H9 (cell line): ENCODE results near the gene TXNRD1. TPM values are rescaled to one million over a fixed set of nuclear protein-coding genes. Genes with fewer than 3 reads are reported as not detected.

Experiments
- DNase-seq: peaks from one replicate; pipeline ENCODE4 v3.0.0-alpha.2; 2017
- H2AFZ ChIP-seq: one replicate; pipeline ENCODE4 v1.6.1; 2013; ENCODE audit warnings: mild to moderate bottlenecking, low read length, control low read depth, moderate library complexity
- H2AK5ac ChIP-seq: 2 replicates; pipeline ENCODE4 v1.6.1; 2013; ENCODE audit warnings: low read length, control low read depth, mixed read lengths; ENCODE audit not compliant: insufficient read length
- H2BK120ac ChIP-seq: one replicate; pipeline ENCODE4 v1.6.1; 2013; ENCODE audit warnings: low read depth, mild to moderate bottlenecking, low read length, control low read depth, inconsistent platforms; ENCODE audit not compliant: poor library complexity, severe bottlenecking
- H2BK12ac ChIP-seq: 2 replicates; pipeline ENCODE4 v1.6.1; 2013; ENCODE audit warnings: low read length, control low read depth, mixed read lengths, low read depth; ENCODE audit not compliant: insufficient read length
- H2BK15ac ChIP-seq: 2 replicates; pipeline ENCODE4 v1.6.1; 2013; ENCODE audit warnings: low read depth, low read length, control low read depth
- H2BK20ac ChIP-seq: one replicate; pipeline ENCODE4 v1.6.1; 2013; ENCODE audit warnings: low read depth, mild to moderate bottlenecking, low read length, control low read depth, inconsistent platforms; ENCODE audit not compliant: poor library complexity, severe bottlenecking
- H2BK5ac ChIP-seq: 2 replicates; pipeline ENCODE4 v1.6.1; 2013; ENCODE audit warnings: low read length, control low read depth, mixed read lengths; ENCODE audit not compliant: insufficient read length
- H3K14ac ChIP-seq: 2 replicates; pipeline ENCODE4 v1.6.1; 2013; ENCODE audit warnings: low read length, control low read depth; ENCODE audit not compliant: insufficient read depth
- H3K18ac ChIP-seq: 2 replicates; pipeline ENCODE4 v1.6.1; 2013; ENCODE audit warnings: low read depth, mild to moderate bottlenecking, mixed read lengths, low read length, control low read depth; ENCODE audit not compliant: insufficient read length
- H3K23ac ChIP-seq: 2 replicates; pipeline ENCODE4 v1.6.1; 2013; ENCODE audit warnings: low read length, control low read depth, mixed read lengths, low read depth; ENCODE audit not compliant: insufficient read length
- H3K23me2 ChIP-seq: 2 replicates; pipeline ENCODE4 v1.6.1; 2013; ENCODE audit warnings: low read depth, mild to moderate bottlenecking, mixed read lengths, low read length, control low read depth; ENCODE audit not compliant: insufficient read length, poor library complexity, severe bottlenecking
- H3K27ac ChIP-seq: 2 replicates; pipeline ENCODE4 v1.5.1; 2013; ENCODE audit warnings: low read length, control low read depth, mixed read lengths, low read depth; ENCODE audit not compliant: insufficient read length
- H3K27me3 ChIP-seq: 2 replicates; pipeline ENCODE4 v1.6.1; 2013; ENCODE audit warnings: low read length, control low read depth, inconsistent platforms; ENCODE audit not compliant: insufficient read depth
- H3K4ac ChIP-seq: 2 replicates; pipeline ENCODE4 v1.6.1; 2013; ENCODE audit warnings: low read depth, mild to moderate bottlenecking, control low read depth, inconsistent platforms, low read length, moderate library complexity
- H3K4me1 ChIP-seq: 2 replicates; pipeline ENCODE4 v1.6.1; 2013; ENCODE audit warnings: low read length, control low read depth, inconsistent platforms; ENCODE audit not compliant: insufficient read depth
- H3K4me2 ChIP-seq: 2 replicates; pipeline ENCODE4 v1.6.1; 2013; ENCODE audit warnings: low read length, control low read depth, mixed read lengths; ENCODE audit not compliant: insufficient read length, insufficient read depth
- H3K56ac ChIP-seq: 2 replicates; pipeline ENCODE4 v1.6.1; 2013; ENCODE audit warnings: low read depth, mild to moderate bottlenecking, mixed read lengths, low read length, control low read depth; ENCODE audit not compliant: insufficient read length
- H3K79me1 ChIP-seq: 2 replicates; pipeline ENCODE4 v1.6.1; 2013; ENCODE audit warnings: low read depth, mild to moderate bottlenecking, moderate library complexity, low read length, control low read depth, inconsistent platforms; ENCODE audit not compliant: insufficient read depth, poor library complexity, severe bottlenecking
- H3K79me2 ChIP-seq: 2 replicates; pipeline ENCODE4 v1.6.1; 2013; ENCODE audit warnings: low read length, control low read depth, inconsistent platforms; ENCODE audit not compliant: insufficient read depth
- H3K9ac ChIP-seq: 2 replicates; pipeline ENCODE4 v1.6.1; 2013; ENCODE audit warnings: low read length, control low read depth, mixed read lengths; ENCODE audit not compliant: insufficient read length; ENCODE audit errors: extremely low read depth
- H3K9me3 ChIP-seq: one replicate; pipeline ENCODE4 v1.6.1; 2013; ENCODE audit warnings: low read depth, low read length, inconsistent platforms; ENCODE audit not compliant: control insufficient read depth
- H3T11ph ChIP-seq: one replicate; pipeline ENCODE4 v1.6.1; 2013; ENCODE audit warnings: mild to moderate bottlenecking, low read length, control low read depth, inconsistent platforms
- H4K20me1 ChIP-seq: one replicate; pipeline ENCODE4 v1.6.1; 2013; ENCODE audit not compliant: control insufficient read depth, insufficient read length, insufficient read depth
- H4K5ac ChIP-seq: 2 replicates; pipeline ENCODE4 v1.6.1; 2013; ENCODE audit warnings: low read depth, mild to moderate bottlenecking, mixed read lengths, low read length, control low read depth; ENCODE audit not compliant: insufficient read length
- H4K8ac ChIP-seq: replicated peaks from 2 replicates; pipeline ENCODE4 v1.6.1; 2013; ENCODE audit warnings: low read length, control low read depth, mixed read lengths, low read depth; ENCODE audit not compliant: insufficient read length
- H4K91ac ChIP-seq: 2 replicates; pipeline ENCODE4 v1.6.1; 2013; ENCODE audit warnings: low read depth, mild to moderate bottlenecking, moderate library complexity, mixed read lengths, low read length, control low read depth; ENCODE audit not compliant: insufficient read length
- H3K27ac Mint-ChIP-seq, 3 experiments: 2 replicates in 2 of 3; 3 replicates in 1 of 3; pipeline ENCODE4 v1.8.0; 2020 to 2021; ENCODE audit warnings: mixed read lengths in 3 of 3, mild to moderate bottlenecking in 1 of 3, moderate library complexity in 1 of 3
- H3K27me3 Mint-ChIP-seq: 2 replicates; pipeline ENCODE4 v1.8.0; 2021; ENCODE audit warnings: low read depth, mild to moderate bottlenecking, moderate library complexity, mixed read lengths
- H3K36me3 Mint-ChIP-seq, 3 experiments: 2 replicates in 2 of 3; 3 replicates in 1 of 3; pipeline ENCODE4 v1.8.0; 2020 to 2021; ENCODE audit warnings: low read depth in 3 of 3, mixed read lengths in 3 of 3; ENCODE audit not compliant: insufficient read depth in 1 of 3
- H3K4me1 Mint-ChIP-seq, 2 experiments: 2 replicates each; pipeline ENCODE4 v1.8.0; 2020; ENCODE audit warnings: mixed read lengths in 2 of 2
- H3K4me3 Mint-ChIP-seq, 2 experiments: 2 replicates in 1 of 2; 3 replicates in 1 of 2; pipeline ENCODE4 v1.8.0; 2020 to 2021; ENCODE audit warnings: mild to moderate bottlenecking in 2 of 2, mixed read lengths in 2 of 2, moderate library complexity in 1 of 2
- H3K9me3 Mint-ChIP-seq, 2 experiments: 2 replicates in 1 of 2; 3 replicates in 1 of 2; pipeline ENCODE4 v1.8.0; 2020; ENCODE audit warnings: mild to moderate bottlenecking in 2 of 2, mixed read lengths in 2 of 2, moderate library complexity in 1 of 2
- CTCF ChIP-seq: fragments of 200-600 bp; sonication (generic); conservative IDR thresholded peaks from 3 replicates; pipeline ENCODE4 v1.8.0; 2021; ENCODE audit warnings: antibody characterized with exemption, mild to moderate bottlenecking
- WGBS: extraction: QIAGEN DNeasy Blood & Tissue Kit; methylation state at CpG from one replicate; pipeline ENCODE4 v1.1.7; 2013; ENCODE audit warnings: missing lambda C conversion rate, low lambda C conversion rate, mixed read lengths; ENCODE audit not compliant: insufficient read length; ENCODE audit errors: extremely low coverage; 5-methylcytosine and 5-hydroxymethylcytosine counted together
- total RNA-seq: library from RNA; stranded (reverse); gene quantifications from 2 replicates; pipeline ENCODE4 v1.2.1, GENCODE V29; 2021

Gene TXNRD1
- total RNA-seq, 1 experiment from 2014 or later: 100 TPM

- no peaks in the 10 kb centered on the region for H3K9me3 Mint-ChIP-seq
- peaks cover 32% of the 10 kb centered on the region for H3K79me2 ChIP-seq
These were observed 77.6 kb downstream of the TXNRD1 start for GRCh38 chr12:104292872-104293794.

More at GRCh38 chr12:104292872-104293794, 77.6 kb downstream of the TXNRD1 start:
- no peak overlapping the region for H3K14ac ChIP-seq
- H2AFZ ChIP-seq: no peak overlapping the region
- WGBS: no CpG with 5 or more reads among the region's 12 CpGs
- H3K56ac ChIP-seq: no peak overlapping the region
- H2AK5ac ChIP-seq: no peak overlapping the region
- H3T11ph ChIP-seq: no peak overlapping the region
- H3K4me2 ChIP-seq: no peak overlapping the region
- no peaks in the 10 kb centered on the region for H3K27me3 ChIP-seq
- no peak overlapping the region for H4K5ac ChIP-seq
- H3K9ac ChIP-seq: no peak overlapping the region
- peaks cover 5% of the 10 kb centered on the region; the same call in 1 of the 2 replicates for H3K4me1 ChIP-seq
- Mint-ChIP-seq H3K4me3 (peak overlapping the region in 1 of 2 experiments; percentile 22; a peak in 1 of 5 replicates), H3K27ac (peak overlapping the region in 1 of 3 experiments; percentile 86; a peak in 3 of 7 replicates), H3K4me1 (peaks cover 29 to 34% of the 10 kb centered on the region in 2 experiments), H3K36me3 (peaks cover 32 to 50% (median 44%) of the 10 kb centered on the region in 3 experiments; a peak in 6 of 7 replicates), H3K27me3 (no peaks in the 10 kb centered on the region)
- peaks cover 15% of the 10 kb centered on the region for H3K23me2 ChIP-seq
- no peak overlapping the region for H4K91ac ChIP-seq
- H4K8ac ChIP-seq: no peak overlapping the region
- no peak overlapping the region for H2BK12ac ChIP-seq
- H3K79me1 ChIP-seq: peaks cover 11% of the 10 kb centered on the region
- H2BK15ac ChIP-seq: no peak overlapping the region
- no peak overlapping the region for H2BK120ac ChIP-seq
- no peaks in the 10 kb centered on the region for H4K20me1 ChIP-seq
- no peak overlapping the region for H2BK5ac ChIP-seq
- no peak for DNase-seq
- no peak for TF ChIP-seq CTCF
- no peak overlapping the region for H3K23ac ChIP-seq
- H3K27ac ChIP-seq: no peak overlapping the region
- no peak overlapping the region for H3K18ac ChIP-seq
- no peak overlapping the region for H3K4ac ChIP-seq
- no peak overlapping the region for H2BK20ac ChIP-seq
- no peaks in the 10 kb centered on the region for H3K9me3 ChIP-seq
